ENCODE data around the gene FUBP3.
"Not testable (repeated sequence)": the region's sequence is repeated elsewhere in the genome, so short reads cannot be mapped to it uniquely, and the experiment has no call there.

FUBP3 gene

DNA sequence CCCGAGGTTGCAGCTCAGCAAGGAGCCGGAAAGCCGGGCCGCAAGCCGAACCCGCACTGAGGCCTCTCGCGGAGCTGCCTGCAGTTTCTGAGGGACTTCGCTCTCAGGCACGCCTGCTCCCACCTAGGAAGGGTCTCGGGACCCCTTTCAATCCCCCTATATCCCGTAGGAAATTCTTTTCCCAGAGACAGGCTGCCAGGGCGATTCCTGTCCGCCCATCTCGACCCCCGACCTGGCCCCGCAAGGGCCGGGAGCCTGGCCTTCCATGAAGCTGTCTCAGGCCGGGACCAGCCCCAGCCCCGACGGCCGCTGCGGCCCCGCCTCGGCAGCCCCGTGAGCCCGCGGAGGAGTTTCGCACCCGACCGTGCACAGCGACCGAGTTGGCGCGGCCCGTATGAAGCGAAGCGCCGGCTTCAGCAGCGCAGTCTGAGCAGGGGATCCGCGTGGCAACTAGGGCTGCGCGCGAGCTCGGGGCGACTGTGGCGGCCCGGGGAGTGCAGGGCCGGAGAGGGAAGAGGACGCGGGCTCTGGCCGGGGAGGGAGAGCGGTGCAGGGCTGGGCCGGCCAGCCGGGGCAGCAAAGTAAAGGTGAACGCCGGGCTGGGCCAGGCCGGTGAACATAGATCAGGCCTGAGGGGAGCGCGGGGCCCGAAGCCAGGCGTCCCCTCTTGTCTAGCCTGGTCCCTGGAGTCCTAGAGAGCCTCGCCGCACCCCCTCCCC, 84.0 kb downstream of the FUBP3 start:
- FAIRE-seq: no peak

GRCh38 chr9:130663977-130664250, 84.5 kb downstream of the FUBP3 start:
- no peak for FAIRE-seq

DNA sequence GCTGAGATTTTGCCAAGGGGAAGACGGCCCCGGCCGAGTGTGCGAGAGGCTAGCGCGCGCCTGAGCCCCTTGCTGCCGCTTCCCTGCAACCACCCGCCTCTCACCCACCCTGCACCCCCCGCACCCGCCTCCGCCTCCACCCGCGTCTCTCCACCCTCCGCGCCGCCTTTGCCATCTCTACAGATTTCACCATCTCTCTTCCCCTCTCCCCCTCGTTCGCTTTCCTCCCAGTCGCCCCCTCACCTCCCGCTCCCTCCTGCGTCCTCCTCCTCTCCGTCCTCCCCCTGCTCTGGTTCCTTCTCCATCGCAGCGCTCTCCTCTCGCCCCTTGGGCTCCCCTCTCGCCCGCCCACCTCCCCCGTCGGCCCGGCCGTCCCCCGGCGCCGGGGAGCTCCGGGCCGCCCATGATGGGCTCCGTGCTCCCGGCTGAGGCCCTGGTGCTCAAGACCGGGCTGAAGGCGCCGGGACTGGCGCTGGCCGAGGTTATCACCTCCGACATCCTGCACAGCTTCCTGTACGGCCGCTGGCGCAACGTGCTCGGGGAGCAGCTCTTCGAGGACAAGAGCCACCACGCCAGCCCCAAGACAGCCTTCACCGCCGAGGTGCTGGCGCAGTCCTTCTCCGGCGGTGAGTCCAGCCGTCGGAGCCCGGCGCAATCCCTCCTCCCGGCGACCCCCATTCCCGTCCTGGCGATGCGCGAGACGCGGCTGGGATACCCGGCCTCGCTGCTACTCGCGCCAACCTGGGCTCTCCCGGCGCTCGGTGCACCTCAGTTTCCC, 85.1 kb downstream of the FUBP3 start, which contains the start of gene PRDM12:
TSS of gene PRDM12 (plus strand) at position 344 of the 778 bp plus-strand sequence. CDS start at position 404, 60 bp downstream.
- FAIRE-seq: no peak

DNA sequence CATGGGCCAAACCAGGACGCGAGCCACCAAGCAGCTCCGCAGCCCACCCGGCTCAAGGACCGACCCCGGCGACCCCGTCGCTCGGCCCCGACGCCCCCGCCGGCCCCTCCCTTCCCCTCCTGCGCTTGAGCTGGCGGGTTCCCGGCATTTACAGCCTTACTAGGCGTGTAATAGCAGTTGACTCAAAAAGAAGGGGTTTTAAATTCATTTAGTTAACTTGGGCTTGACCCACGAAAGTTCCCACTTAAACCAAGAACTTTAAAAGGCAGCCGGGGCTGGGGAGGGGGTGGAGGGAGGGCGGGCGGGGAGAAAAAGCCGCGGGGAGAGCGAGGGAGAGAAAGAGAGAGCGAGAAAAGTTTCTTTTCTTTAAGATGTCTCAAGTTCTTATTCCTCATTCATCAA, 85.7 kb downstream of the FUBP3 start:
- no peak for FAIRE-seq

DNA sequence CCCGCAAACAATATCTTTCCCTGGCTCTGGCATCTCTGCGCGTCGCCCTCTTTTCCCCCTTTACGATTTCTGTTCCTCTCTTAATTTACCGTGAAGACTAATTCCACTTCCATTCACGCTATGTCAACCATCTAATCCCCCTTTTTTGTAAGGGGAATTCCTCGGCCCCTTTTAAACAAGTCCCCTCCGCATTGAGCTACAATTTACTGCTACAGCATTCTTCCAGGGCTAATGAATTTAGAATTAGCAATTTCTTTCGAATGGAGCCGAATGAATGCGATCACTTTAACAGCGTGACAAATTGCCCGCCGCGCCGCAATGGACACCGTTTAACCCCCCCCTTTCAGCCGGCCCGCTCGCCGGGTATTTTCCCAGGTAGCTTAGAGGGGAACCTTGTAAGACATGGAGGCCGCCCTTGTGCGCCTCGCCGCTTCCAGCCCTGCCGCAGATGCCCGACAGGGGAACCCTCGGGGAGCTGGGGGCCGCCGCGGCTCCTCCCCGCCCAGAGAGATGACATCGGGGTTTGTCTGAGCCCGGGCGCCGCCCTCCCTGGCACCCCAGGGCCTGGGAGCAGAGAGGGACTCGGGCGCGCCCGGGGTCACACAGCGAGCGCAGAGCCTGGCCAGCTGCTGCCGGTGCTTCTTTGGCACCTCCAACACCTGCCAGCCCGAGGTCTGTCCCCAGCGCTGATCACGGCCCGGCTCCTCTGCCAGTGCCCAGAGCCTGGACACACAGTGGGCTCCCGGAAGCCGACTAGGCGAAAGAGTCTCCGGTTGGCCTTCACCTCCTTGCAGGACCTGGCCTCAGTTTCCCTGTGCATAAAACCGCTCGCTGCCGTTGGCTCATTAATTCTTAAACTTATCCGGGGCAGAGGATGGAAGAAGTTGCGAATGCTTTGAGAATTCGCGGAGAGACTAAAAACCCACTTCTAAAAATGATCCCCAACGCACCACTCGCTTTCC, 86.3 kb downstream of the FUBP3 start:
- FAIRE-seq: no peak

DNA sequence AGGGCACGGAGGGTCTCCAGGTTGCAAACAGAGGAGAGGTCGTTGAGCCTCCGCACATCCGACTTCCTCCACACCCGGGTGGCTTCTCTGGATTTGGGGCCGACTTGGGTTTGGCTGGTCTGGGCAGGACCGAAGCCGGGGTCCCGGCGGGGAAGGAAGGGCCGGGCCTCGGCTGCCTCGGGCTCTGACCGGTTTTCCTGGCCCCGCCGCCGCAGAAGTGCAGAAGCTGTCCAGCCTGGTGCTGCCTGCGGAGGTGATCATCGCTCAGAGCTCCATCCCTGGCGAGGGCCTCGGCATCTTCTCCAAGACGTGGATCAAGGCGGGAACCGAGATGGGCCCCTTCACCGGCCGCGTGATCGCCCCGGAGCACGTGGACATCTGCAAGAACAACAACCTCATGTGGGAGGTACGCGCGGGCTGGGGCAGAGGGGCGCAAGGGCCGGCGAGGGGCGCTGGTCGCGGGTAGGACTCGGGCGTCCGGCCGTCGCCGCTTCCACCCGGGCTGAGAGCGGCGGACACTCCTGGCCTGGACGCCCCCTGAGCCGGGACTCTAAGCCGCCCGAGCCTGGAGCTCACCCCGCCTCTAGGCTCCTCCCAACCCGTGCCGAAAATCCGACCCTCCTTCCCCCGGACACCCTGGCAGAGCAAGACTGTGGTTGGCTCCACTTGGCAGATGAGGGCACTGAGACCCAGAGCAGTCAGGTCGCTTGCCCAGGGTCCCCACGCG, 87.2 kb downstream of the FUBP3 start:
- no peak for FAIRE-seq

GRCh38 chr9:130667120-130667435, 87.7 kb downstream of the FUBP3 start:
- no peak for FAIRE-seq

- FAIRE-seq: no peak
Observed at GRCh38 chr9:130668196-130668595, 88.8 kb downstream of the FUBP3 start.

DNA sequence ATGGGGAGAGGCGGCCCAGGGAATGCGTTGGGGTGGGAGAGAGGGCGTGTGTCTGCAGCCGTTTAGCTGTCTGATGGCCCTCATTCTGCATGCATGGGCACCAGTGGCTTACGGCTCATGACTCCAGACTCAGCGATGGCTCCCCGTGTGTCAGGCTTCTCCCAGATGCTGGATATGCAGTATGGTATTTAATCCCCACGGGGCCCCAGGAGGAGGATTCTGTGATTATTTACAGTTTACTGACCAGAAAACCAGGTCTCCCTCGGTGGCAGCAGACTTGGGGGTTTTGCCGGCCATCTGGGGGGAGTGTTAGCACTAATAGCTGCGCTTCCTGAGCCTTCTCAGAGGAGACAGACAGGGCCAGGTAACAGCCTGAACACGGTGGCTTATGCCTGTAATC, 89.3 kb downstream of the FUBP3 start:
- no peak for FAIRE-seq

- no peak for FAIRE-seq
Observed at GRCh38 chr9:130669965-130670364, 90.6 kb downstream of the FUBP3 start.

GRCh38 chr9:130670644-130671043, 91.3 kb downstream of the FUBP3 start:
- FAIRE-seq: no peak

DNA sequence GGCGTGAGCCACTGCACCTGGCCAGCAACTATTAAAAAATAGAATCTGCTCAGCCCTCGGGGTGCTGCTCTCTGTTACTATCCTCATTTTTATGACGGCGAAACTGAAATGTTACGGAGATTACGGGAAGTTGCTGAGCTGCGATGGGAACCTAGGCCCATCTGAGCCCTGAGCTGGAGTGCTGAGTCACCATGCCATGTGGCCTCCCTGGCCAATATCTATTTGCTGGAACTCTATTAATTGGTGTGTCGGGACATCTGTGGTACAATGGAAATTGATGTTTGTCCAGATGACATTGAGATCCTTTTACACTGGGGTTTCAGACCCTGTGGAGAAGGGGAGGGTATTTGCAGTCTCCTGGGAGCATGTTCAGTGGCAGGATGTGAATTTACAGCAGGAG, 93.1 kb downstream of the FUBP3 start:
- FAIRE-seq: no peak

GRCh38 chr9:130672933-130673615, 93.7 kb downstream of the FUBP3 start:
- FAIRE-seq: no peak

GRCh38 chr9:130675396-130675795, 96.0 kb downstream of the FUBP3 start:
- FAIRE-seq: no peak

- FAIRE-seq: no peak
Observed at GRCh38 chr9:130677252-130677651, 97.9 kb downstream of the FUBP3 start.

DNA sequence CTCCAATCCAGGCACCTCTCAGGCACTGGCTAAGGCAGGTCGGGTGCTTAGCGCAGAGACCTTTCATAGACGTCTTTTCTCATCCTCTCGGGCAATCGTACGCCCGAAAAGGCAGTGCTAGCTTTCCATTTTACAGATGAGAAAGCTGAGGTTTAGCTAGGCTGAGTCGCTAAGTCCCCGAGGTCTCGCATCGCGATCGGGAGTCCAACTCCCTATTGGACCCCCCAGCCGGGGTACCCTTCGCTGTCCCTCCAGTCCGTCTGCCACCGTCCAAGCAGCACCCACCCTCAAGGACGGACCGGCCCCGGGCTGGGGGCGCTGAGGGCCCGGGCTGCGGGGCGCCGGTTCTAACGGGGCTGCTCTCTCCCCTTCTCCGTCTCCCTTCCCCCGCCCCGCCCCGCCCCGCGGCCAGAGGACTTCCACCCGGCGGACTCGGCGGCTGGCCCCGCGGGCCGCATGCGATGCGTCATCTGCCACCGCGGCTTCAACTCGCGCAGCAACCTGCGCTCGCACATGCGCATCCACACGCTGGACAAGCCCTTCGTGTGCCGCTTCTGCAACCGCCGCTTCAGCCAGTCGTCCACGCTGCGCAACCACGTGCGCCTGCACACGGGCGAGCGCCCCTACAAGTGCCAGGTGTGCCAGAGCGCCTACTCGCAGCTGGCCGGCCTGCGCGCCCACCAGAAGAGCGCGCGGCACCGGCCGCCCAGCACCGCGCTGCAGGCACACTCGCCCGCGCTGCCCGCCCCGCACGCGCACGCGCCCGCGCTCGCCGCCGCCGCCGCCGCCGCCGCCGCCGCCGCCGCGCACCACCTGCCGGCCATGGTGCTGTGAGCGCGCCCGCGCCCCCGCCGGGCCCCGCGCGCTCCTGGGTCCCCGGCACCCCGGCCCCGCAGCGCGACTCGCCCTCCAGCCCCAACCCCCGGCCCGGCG, 101.7 kb downstream of the FUBP3 start:
- FAIRE-seq: no peak

GRCh38 chr9:130681769-130682420, 102.5 kb downstream of the FUBP3 start:
- no peak for FAIRE-seq

- FAIRE-seq: peak; percentile 94
Observed at GRCh38 chr9:130682421-130683121, 103.2 kb downstream of the FUBP3 start.

GRCh38 chr9:130685104-130685503, 105.7 kb downstream of the FUBP3 start:
- FAIRE-seq: no peak

DNA sequence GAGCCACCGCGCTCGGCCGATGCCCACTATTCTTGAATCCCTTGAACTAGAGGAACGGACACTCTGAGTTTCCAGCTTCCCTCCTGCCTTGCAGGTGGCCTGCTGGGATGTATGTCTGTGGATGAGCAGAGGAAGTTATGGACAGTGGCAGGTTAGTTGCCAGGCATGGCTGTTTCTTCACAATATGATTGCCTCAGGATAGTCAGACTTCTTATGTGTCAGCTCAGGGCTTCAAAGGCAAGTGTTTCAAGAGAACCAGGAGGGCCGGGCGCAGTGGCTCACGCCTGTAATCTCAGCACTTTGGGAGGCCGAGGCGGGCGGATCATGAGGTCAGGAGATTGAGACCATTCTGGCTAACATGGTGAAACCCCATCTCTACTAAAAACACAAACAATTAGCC, 106.6 kb downstream of the FUBP3 start:
- FAIRE-seq: not testable (repeated sequence)
